ENCODE results near the gene CNOT10. TPM values are rescaled to one million over a fixed set of nuclear protein-coding genes. Genes with fewer than 3 reads are reported as not detected.
A peak's percentile ranks its signal among the peaks of the same experiment; 100 is the strongest.

Gene CNOT10
- total RNA-seq (2014; rRNA removed): 42.6 and 46.2 TPM in 2 replicates
- percentile 77 among the genes with signal in this experiment for Bru-seq, nascent RNA
- BruChase-seq, experiment 1, labeled RNA remaining after a 6-hour chase: percentile 73 among the genes with signal in this experiment
- percentile 74 among the genes with signal in this experiment for BruChase-seq, experiment 2, labeled RNA remaining after a 2-hour chase
- long read RNA-seq, transcript CNOT10-201 (19 exons, 2,815 nt): major isoform, 59 of 95 reads
- long read RNA-seq, transcript CNOT10-202 (18 exons, 2,573 nt): minor isoform, 6 of 95 reads
- long read RNA-seq, partial matches to known transcripts: 8 of 95 reads
- long read RNA-seq, other reads (novel, unspliced or antisense): 21 of 95 reads

GRCh38 chr3:32684800-32685542 is at the start of gene CNOT10:
Gene CNOT10, plus strand, starts transcription at chr3:32685188. Its CDS starts 273 bp downstream, at chr3:32685461.
- H3K36me3 ChIP-seq (ENCODE audit: low read depth, low read length): 0 out of 2 replicates have a peak, but pooled peaks cover 2% of the 10 kb centered on the region

DNA sequence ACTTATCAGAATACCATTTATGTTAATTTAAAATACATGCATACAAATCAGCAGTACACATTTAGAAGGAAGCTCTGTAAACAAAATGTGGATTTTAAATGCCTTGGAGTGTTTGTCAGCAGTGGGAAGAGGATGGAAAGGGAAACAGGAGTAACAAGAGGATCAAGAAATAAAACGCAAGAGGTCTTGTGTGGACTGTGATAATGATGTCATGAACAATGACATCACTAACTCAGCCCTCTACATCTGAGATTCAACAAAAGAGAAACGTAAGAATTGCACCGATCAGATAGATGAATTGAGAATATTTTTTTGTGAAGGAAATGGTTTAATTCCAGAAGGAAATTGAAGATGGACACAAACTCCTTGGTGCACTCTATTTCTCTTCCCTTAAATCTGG is 44.0 kb upstream of the CNOT10 start:
- ATAC-seq: no peak
- Histone ChIP-seq H3F3A (ENCODE audit: low read length, unreplicated experiment) (no peaks in the 10 kb centered on the region), H4K20me1 (ENCODE audit: low read length) (no peaks in the 10 kb centered on the region), H3K4me2 (ENCODE audit: low read length) (no peak overlapping the region), H3K9me2 (replicated peaks; ENCODE audit: low read length) (no peaks in the 10 kb centered on the region), H3K9me3 (ENCODE audit: low read length) (no peaks in the 10 kb centered on the region), H3K36me3 (ENCODE audit: low read depth, low read length) (no peaks in the 10 kb centered on the region), H3K4me1 (ENCODE audit: insufficient read depth, low read length) (no peaks in the 10 kb centered on the region), H3K79me2 (ENCODE audit: low read length) (no peaks in the 10 kb centered on the region), H3K27me3 (ENCODE audit: low read length) (no peaks in the 10 kb centered on the region), H3K4me3 (ENCODE audit: low read length) (no peak overlapping the region), H3K9ac (ENCODE audit: low read length) (no peak overlapping the region), H2AFZ (ENCODE audit: low read length) (no peak overlapping the region), H3K27ac (ENCODE audit: low read length) (no peak overlapping the region)
- BruUV-seq (replicated peaks): no TSS peak
- TF ChIP-seq CTCF (conservative IDR thresholded peaks at IDR 0.05; ENCODE audit: low read depth, low read length) (no peak), EZH2 (IDR thresholded peaks at IDR 0.05; ENCODE audit: low read length, unreplicated experiment) (no peak), EZH2phosphoT487 (IDR thresholded peaks at IDR 0.05; ENCODE audit: borderline replicate concordance, low read length) (no peak)
- no peak for DNase-seq
- ChIA-PET CTCF (no interaction called here), POLR2A (ENCODE audit: unreplicated experiment) (no interaction called here)
- intact Hi-C loops (cut with micrococcal nuclease): no loop called here

More at GRCh38 chr3:32684800-32685542, at the start of gene CNOT10:
- BruUV-seq (replicated peaks): no TSS peak
- peak within 1 kb of the TSS; percentile 94 for H3K9ac ChIP-seq (ENCODE audit: low read length)
- ATAC-seq (peak; percentile 96), DNase-seq (peak; percentile 97)
- TF ChIP-seq CTCF (conservative IDR thresholded peaks at IDR 0.05; ENCODE audit: low read depth, low read length) (0 out of 2 replicates have a peak, but pooled peaks have one; percentile 11), EZH2 (IDR thresholded peaks at IDR 0.05; ENCODE audit: low read length, unreplicated experiment) (no peak)
- peak within 1 kb of the TSS; percentile 84 for H3K4me2 ChIP-seq (ENCODE audit: low read length)
- no peaks in the 10 kb centered on the region for H3K27me3 ChIP-seq (ENCODE audit: low read length)
- peak within 1 kb of the TSS; percentile 89 for H2AFZ ChIP-seq (ENCODE audit: low read length)
- peak within 1 kb of the TSS; percentile 64 for H3K27ac ChIP-seq (ENCODE audit: low read length)
- ChIA-PET CTCF (interaction anchor here (0.6 kb wide), 1 partner anchor 175 kb away, joined by 3 read pairs; no protein-coding TSS in a partner anchor), POLR2A (ENCODE audit: unreplicated experiment) (interaction anchor here (0.6 kb wide), 5 partner anchors 20 to 1346 kb away, joined by 3 to 4 read pairs (median 3); no protein-coding TSS in a partner anchor)
- H3K9me2 ChIP-seq (replicated peaks; ENCODE audit: low read length): no peaks in the 10 kb centered on the region
- peaks cover 26% of the 10 kb centered on the region for H3K4me1 ChIP-seq (ENCODE audit: insufficient read depth, low read length)
- peaks cover 49% of the 10 kb centered on the region for H3K79me2 ChIP-seq (ENCODE audit: low read length)
- H3K4me3 ChIP-seq (ENCODE audit: low read length): peak within 1 kb of the TSS; percentile 97
- intact Hi-C loops (cut with micrococcal nuclease): no loop called here
- peaks cover 21% of the 10 kb centered on the region for H4K20me1 ChIP-seq (ENCODE audit: low read length)
- H3K9me3 ChIP-seq (ENCODE audit: low read length): no peaks in the 10 kb centered on the region
- H3F3A ChIP-seq (ENCODE audit: low read length, unreplicated experiment): no peaks in the 10 kb centered on the region
